SK-N-SH (cell line): ENCODE results near the gene POU2F3. TPM values are rescaled to one million over a fixed set of nuclear protein-coding genes. Genes with fewer than 3 reads are reported as not detected.

Experiments used
- CTCF ChIA-PET: fragments of 300-600, 350-600 bp; formaldehyde crosslinking; extraction: SDS; loops from one replicate; lab custom pipeline; 2021; lab: Yijun Ruan, JAX
- POLR2A ChIA-PET: fragments of 350-600 bp; sonication (Branson Sonifier 250); formaldehyde crosslinking; extraction: SDS; loops from one replicate; lab custom pipeline; 2020; ENCODE audit warnings: antibody characterized with exemption, inconsistent platforms; lab: Yijun Ruan, JAX
- DNase-seq: peaks from one replicate; pipeline ENCODE4 v3.0.0; 2012
- H2AFZ ChIP-seq: fragments of 200-600 bp; sonication (generic); 2 replicates; pipeline ENCODE4 v1.8.1; 2016; ENCODE audit warnings: antibody characterized with exemption, mild to moderate bottlenecking, low read depth
- H3F3A ChIP-seq: fragments of 200-600 bp; sonication (generic); replicated peaks from 2 replicates; pipeline ENCODE3; 2016; ENCODE audit warnings: antibody characterized with exemption, mild to moderate bottlenecking; ENCODE audit not compliant: insufficient read depth
- H3K27ac ChIP-seq, 2 experiments: fragments of 200-500 bp in 1 of 2; fragments of 200-600 bp in 1 of 2; sonication (Bioruptor generic) in 1 of 2; sonication (generic), shearing (Covaris generic) in 1 of 2; 2 replicates each; pipeline versions ENCODE4 v1.5.1 to v1.6.1; 2014 to 2016; ENCODE audit warnings: low read depth in 2 of 2, inconsistent platforms in 1 of 2, low read length in 1 of 2, mild to moderate bottlenecking in 1 of 2, mixed read lengths in 1 of 2
- H3K27me3 ChIP-seq: fragments of 200-600 bp; sonication (generic), shearing (Covaris generic); 2 replicates; pipeline ENCODE4 v1.6.1; 2016; ENCODE audit warnings: mixed run types; ENCODE audit not compliant: insufficient read depth
- H3K36me3 ChIP-seq, 2 experiments: fragments of 200-500 bp in 1 of 2; fragments of 200-600 bp in 1 of 2; sonication (Bioruptor generic) in 1 of 2; sonication (generic) in 1 of 2; replicated peaks in 1 of 2; 2 replicates each; pipeline versions ENCODE3 to v1.5.1; 2014 to 2016; ENCODE audit warnings: low read length in 1 of 2, mild to moderate bottlenecking in 1 of 2; ENCODE audit not compliant: insufficient read depth in 2 of 2, control insufficient read depth in 1 of 2
- H3K4me1 ChIP-seq, 2 experiments: fragments of 200-500 bp in 1 of 2; fragments of 200-600 bp in 1 of 2; sonication (Bioruptor generic) in 1 of 2; sonication (generic), shearing (Covaris generic) in 1 of 2; 2 replicates each; pipeline versions ENCODE4 v1.5.1 to v1.6.1; 2014 to 2016; ENCODE audit warnings: low read depth in 1 of 2, low read length in 1 of 2, mixed run types in 1 of 2; ENCODE audit not compliant: insufficient read depth in 2 of 2, control insufficient read depth in 1 of 2
- H3K4me2 ChIP-seq: fragments of 200-600 bp; sonication (generic), shearing (Covaris generic); 2 replicates; pipeline ENCODE4 v1.6.1; 2017; ENCODE audit warnings: mixed run types
- H3K4me3 ChIP-seq, 2 experiments: fragments of 200-500 bp in 1 of 2; fragments of 200-600 bp in 1 of 2; sonication (Bioruptor generic) in 1 of 2; sonication (generic), shearing (Covaris generic) in 1 of 2; 2 replicates each; pipeline versions ENCODE4 v1.5.1 to v1.8.1; 2014 to 2016; ENCODE audit warnings: low read depth in 2 of 2, inconsistent platforms in 1 of 2, low read length in 1 of 2, mild to moderate bottlenecking in 1 of 2, mixed read lengths in 1 of 2, moderate library complexity in 1 of 2
- H3K79me2 ChIP-seq: fragments of 200-600 bp; sonication (generic); 2 replicates; pipeline ENCODE4 v1.8.1; 2017; ENCODE audit warnings: mild to moderate bottlenecking; ENCODE audit not compliant: insufficient read depth
- H3K9ac ChIP-seq: fragments of 200-600 bp; sonication (generic); 2 replicates; pipeline ENCODE4 v1.6.1; 2017; ENCODE audit warnings: mixed run types
- H3K9me2 ChIP-seq: fragments of 200-600 bp; sonication (generic); 2 replicates; pipeline ENCODE4 v1.6.1; 2017; ENCODE audit warnings: mixed run types
- H3K9me3 ChIP-seq: fragments of 200-600 bp; sonication (generic); 2 replicates; pipeline ENCODE4 v1.6.1; 2017; ENCODE audit warnings: mixed run types, mild to moderate bottlenecking, moderate library complexity
- H4K20me1 ChIP-seq: fragments of 200-600 bp; sonication (generic); 2 replicates; pipeline ENCODE4 v1.6.1; 2017; ENCODE audit warnings: mild to moderate bottlenecking, mixed run types; ENCODE audit not compliant: insufficient read depth
- CTCF ChIP-seq: fragments of 200-600 bp; sonication (generic); IDR thresholded peaks from 2 replicates; pipeline ENCODE4 v1.6.1; 2017; ENCODE audit warnings: antibody characterized with exemption, mild to moderate bottlenecking, moderate library complexity
- EP300 ChIP-seq, 2 experiments: IDR thresholded peaks; 2 replicates each; pipeline versions ENCODE4 v1.4.0 to v1.6.1; 2012; ENCODE audit warnings: borderline replicate concordance in 1 of 2, low read depth in 1 of 2, low read length in 1 of 2
- FOSL2 ChIP-seq: IDR thresholded peaks from 2 replicates; pipeline ENCODE4 v1.4.0; 2012; ENCODE audit warnings: low read depth, mild to moderate bottlenecking, moderate library complexity, borderline replicate concordance
- MEF2A ChIP-seq: IDR thresholded peaks from 2 replicates; pipeline ENCODE4 v1.4.0; 2012; ENCODE audit warnings: low read depth, borderline replicate concordance
- MXI1 ChIP-seq: IDR thresholded peaks from 2 replicates; pipeline ENCODE4 v1.6.1; 2012; ENCODE audit warnings: mild to moderate bottlenecking, low read depth, low read length, improper control_type of control experiment
- NFIC ChIP-seq: IDR thresholded peaks from 2 replicates; pipeline ENCODE4 v1.4.0; 2012; ENCODE audit warnings: borderline replicate concordance
- NRF1 ChIP-seq: IDR thresholded peaks from 2 replicates; pipeline ENCODE4 v1.6.1; 2012; ENCODE audit warnings: low read depth, mild to moderate bottlenecking, low read length
- RAD21 ChIP-seq: IDR thresholded peaks from 2 replicates; pipeline ENCODE4 v1.6.1; 2012; ENCODE audit warnings: mild to moderate bottlenecking, low read length
- RFX5 ChIP-seq: IDR thresholded peaks from 2 replicates; pipeline ENCODE4 v1.6.1; 2012; ENCODE audit warnings: mild to moderate bottlenecking, improper control_type of control experiment, low read length
- SIN3A ChIP-seq: IDR thresholded peaks from 2 replicates; pipeline ENCODE4 v1.6.1; 2012; ENCODE audit warnings: low read depth, mild to moderate bottlenecking, low read length, moderate library complexity, borderline replicate concordance
- SMC3 ChIP-seq: IDR thresholded peaks from 2 replicates; pipeline ENCODE4 v1.6.1; 2012; ENCODE audit warnings: low read depth, low read length, improper control_type of control experiment
- TCF12 ChIP-seq: IDR thresholded peaks from 2 replicates; pipeline ENCODE4 v1.4.0; 2012
- whole genome bisulfite sequencing: methylation state at CpG from one replicate; pipeline ENCODE4 v1.1.6; 2017; ENCODE audit warnings: low lambda C conversion rate; 5-methylcytosine and 5-hydroxymethylcytosine counted together
- polyA plus RNA-seq, 3 experiments: library from polyadenylated mRNA; depleted of rRNA; stranded (reverse); fragments of >200 nt; gene quantifications; 2 replicates each; pipeline ENCODE4 v1.2.3, GENCODE V29; 2012
- TF ChIP-seq, protein P1 (sequence below): IDR thresholded peaks from 2 replicates; pipeline ENCODE4 v1.6.1; 2012; ENCODE audit warnings: mild to moderate bottlenecking, low read depth, low read length, moderate library complexity
- TF ChIP-seq, protein P2 (sequence below): IDR thresholded peaks from 2 replicates; pipeline ENCODE4; 2012
- TF ChIP-seq, protein P3 (sequence below): IDR thresholded peaks from 2 replicates; pipeline ENCODE4 v1.4.0; 2012; ENCODE audit warnings: low read depth

Gene POU2F3
- polyA plus RNA-seq, 1 of the 3 experiments (the other 2 are of a cell fraction), result 0.02 TPM

- Histone ChIP-seq H3K4me2 (peak overlapping the region; percentile 84), H3K27ac (peak overlapping the region; percentile 85 to 88; a peak in 3 of 4 replicates), H3F3A (peaks cover 20% of the 10 kb centered on the region), H3K79me2 (peaks cover 29% of the 10 kb centered on the region), H3K9ac (peak overlapping the region; percentile 92), H3K4me1 (peaks cover 9 to 30% of the 10 kb centered on the region in 2 experiments)
- TF ChIP-seq EP300 (IDR thresholded peaks at IDR 0.05; ENCODE audit: borderline replicate concordance in 1 of 2, low read depth in 1 of 2, low read length in 1 of 2), result no peak
- TF ChIP-seq NRF1, result no peak
- TF ChIP-seq FOSL2, result no peak
- TF ChIP-seq, protein P1, sequence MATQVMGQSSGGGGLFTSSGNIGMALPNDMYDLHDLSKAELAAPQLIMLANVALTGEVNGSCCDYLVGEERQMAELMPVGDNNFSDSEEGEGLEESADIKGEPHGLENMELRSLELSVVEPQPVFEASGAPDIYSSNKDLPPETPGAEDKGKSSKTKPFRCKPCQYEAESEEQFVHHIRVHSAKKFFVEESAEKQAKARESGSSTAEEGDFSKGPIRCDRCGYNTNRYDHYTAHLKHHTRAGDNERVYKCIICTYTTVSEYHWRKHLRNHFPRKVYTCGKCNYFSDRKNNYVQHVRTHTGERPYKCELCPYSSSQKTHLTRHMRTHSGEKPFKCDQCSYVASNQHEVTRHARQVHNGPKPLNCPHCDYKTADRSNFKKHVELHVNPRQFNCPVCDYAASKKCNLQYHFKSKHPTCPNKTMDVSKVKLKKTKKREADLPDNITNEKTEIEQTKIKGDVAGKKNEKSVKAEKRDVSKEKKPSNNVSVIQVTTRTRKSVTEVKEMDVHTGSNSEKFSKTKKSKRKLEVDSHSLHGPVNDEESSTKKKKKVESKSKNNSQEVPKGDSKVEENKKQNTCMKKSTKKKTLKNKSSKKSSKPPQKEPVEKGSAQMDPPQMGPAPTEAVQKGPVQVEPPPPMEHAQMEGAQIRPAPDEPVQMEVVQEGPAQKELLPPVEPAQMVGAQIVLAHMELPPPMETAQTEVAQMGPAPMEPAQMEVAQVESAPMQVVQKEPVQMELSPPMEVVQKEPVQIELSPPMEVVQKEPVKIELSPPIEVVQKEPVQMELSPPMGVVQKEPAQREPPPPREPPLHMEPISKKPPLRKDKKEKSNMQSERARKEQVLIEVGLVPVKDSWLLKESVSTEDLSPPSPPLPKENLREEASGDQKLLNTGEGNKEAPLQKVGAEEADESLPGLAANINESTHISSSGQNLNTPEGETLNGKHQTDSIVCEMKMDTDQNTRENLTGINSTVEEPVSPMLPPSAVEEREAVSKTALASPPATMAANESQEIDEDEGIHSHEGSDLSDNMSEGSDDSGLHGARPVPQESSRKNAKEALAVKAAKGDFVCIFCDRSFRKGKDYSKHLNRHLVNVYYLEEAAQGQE, result no peak
- no peak for TF ChIP-seq SMC3
- no peak for TF ChIP-seq RAD21
- no peak for TF ChIP-seq CTCF
- TF ChIP-seq MEF2A, result no peak
- no peak for TF ChIP-seq SIN3A
- TF ChIP-seq, protein P2, sequence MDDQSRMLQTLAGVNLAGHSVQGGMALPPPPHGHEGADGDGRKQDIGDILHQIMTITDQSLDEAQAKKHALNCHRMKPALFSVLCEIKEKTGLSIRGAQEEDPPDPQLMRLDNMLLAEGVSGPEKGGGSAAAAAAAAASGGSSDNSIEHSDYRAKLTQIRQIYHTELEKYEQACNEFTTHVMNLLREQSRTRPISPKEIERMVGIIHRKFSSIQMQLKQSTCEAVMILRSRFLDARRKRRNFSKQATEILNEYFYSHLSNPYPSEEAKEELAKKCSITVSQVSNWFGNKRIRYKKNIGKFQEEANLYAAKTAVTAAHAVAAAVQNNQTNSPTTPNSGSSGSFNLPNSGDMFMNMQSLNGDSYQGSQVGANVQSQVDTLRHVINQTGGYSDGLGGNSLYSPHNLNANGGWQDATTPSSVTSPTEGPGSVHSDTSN, result no peak
- TF ChIP-seq, protein P3, sequence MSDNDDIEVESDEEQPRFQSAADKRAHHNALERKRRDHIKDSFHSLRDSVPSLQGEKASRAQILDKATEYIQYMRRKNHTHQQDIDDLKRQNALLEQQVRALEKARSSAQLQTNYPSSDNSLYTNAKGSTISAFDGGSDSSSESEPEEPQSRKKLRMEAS, result no peak
- TF ChIP-seq NFIC, result no peak
- no peak for TF ChIP-seq TCF12
- TF ChIP-seq RFX5, result no peak
- no peak for TF ChIP-seq MXI1
- TF ChIP-seq, all 33 proteins: peak for 0
- Histone ChIP-seq H3K9me2 (no peaks in the 10 kb centered on the region), H4K20me1 (no peaks in the 10 kb centered on the region), H3K9me3 (no peaks in the 10 kb centered on the region), H2AFZ (no peak overlapping the region), H3K27me3 (no peaks in the 10 kb centered on the region), H3K4me3 (peak overlapping the region; percentile 78 to 83), H3K36me3 (peaks cover 10 to 15% of the 10 kb centered on the region in 2 experiments)
- ChIA-PET POLR2A (no interaction called here), CTCF (interaction anchor here (1.1 to 3.5 kb wide), 5 partner anchors 10 to 359 kb away, joined by 3 to 29 read pairs (median 6); partner anchors contain the start of gene ARHGEF12)
- WGBS, result 44% methylated on average over 3 of the region's 3 CpGs
- no peak for DNase-seq
These were observed 86.3 kb downstream of the POU2F3 start for GRCh38 chr11:120326228-120326627.
